Mucosa of rectum (tissue), 2 donors: Measurements from ENCODE around the gene PABPN1L.

ENCODE experiments used
- H3K27ac ChIP-seq, 2 donors: one replicate each; pipeline ENCODE4 v1.7.0; 2013; ENCODE audit warnings: inconsistent platforms in 2 of 2, low read depth in 2 of 2, low read length in 2 of 2
- H3K27me3 ChIP-seq, 2 donors: one replicate each; pipeline ENCODE4 v1.7.0; 2013; ENCODE audit warnings: low read length in 2 of 2; ENCODE audit not compliant: control insufficient read depth in 2 of 2, insufficient read depth in 2 of 2
- H3K36me3 ChIP-seq, 2 donors: one replicate each; pipeline ENCODE4 v1.7.0; 2013; ENCODE audit warnings: low read length in 2 of 2; ENCODE audit not compliant: control insufficient read depth in 2 of 2, insufficient read depth in 2 of 2
- H3K4me1 ChIP-seq, 2 donors: one replicate each; pipeline ENCODE4 v1.7.0; 2013; ENCODE audit warnings: low read length in 2 of 2, mild to moderate bottlenecking in 1 of 2; ENCODE audit not compliant: control insufficient read depth in 2 of 2, insufficient read depth in 2 of 2
- H3K4me3 ChIP-seq, 2 donors: one replicate each; pipeline ENCODE4 v1.7.0; 2013; ENCODE audit warnings: low read length in 2 of 2
- H3K9ac ChIP-seq, 2 donors: one replicate each; pipeline ENCODE4 v1.7.0; 2013; ENCODE audit warnings: low read length in 2 of 2, low read depth in 1 of 2, mild to moderate bottlenecking in 1 of 2
- H3K9me3 ChIP-seq, 2 donors: one replicate each; pipeline ENCODE4 v1.7.0; 2013; ENCODE audit warnings: low read length in 2 of 2; ENCODE audit not compliant: control insufficient read depth in 2 of 2
- donor health status: healthy.
- donor health status: Normal muscosa, but diverticular disease.

The PABPN1L gene

DNA sequence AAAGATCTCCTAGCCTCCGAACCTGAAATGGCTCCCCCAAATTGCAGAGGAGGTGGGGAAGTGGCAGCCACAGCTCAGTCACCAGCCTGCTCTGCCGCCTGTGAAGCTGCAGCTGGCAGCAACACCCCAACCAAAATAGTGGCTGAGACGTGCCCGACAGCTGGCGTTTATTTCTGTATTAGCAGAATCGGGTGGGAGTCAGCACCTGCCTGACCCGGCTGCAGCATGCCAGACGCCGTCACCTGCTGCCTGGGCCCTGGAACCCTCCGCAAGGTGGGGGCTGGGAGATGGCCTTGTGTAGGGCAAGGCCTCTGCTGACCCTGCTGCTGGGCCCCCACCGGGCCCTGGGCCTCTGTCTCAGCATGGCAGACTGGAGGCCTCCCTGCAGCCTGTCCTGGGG lies 17.5 kb upstream of the PABPN1L start:
- no peaks in the 10 kb centered on the region for H3K9me3 ChIP-seq
- no peak overlapping the region for H3K27ac ChIP-seq
- H3K27me3 ChIP-seq, result peaks cover 0 to 7% of the 10 kb centered on the region in 2 donors
- no peak overlapping the region for H3K9ac ChIP-seq
- H3K36me3 ChIP-seq, result peaks cover 2% of the 10 kb centered on the region in 2 donors
- peaks cover 6 to 20% of the 10 kb centered on the region in 2 donors for H3K4me1 ChIP-seq
- no peak overlapping the region for H3K4me3 ChIP-seq

- Histone ChIP-seq H3K36me3 (peaks cover 3 to 4% of the 10 kb centered on the region in 2 donors), H3K4me3 (no peak overlapping the region), H3K9me3 (no peaks in the 10 kb centered on the region), H3K27ac (no peak overlapping the region), H3K9ac (no peak overlapping the region), H3K27me3 (peaks cover 0 to 7% of the 10 kb centered on the region in 2 donors), H3K4me1 (peaks cover 6 to 20% of the 10 kb centered on the region in 2 donors)
Measured at GRCh38 chr16:88883117-88883895, 16.8 kb upstream of the PABPN1L start.

- Histone ChIP-seq H3K4me3 (no peak overlapping the region), H3K27ac (peak overlapping the region; percentile 28 to 30), H3K27me3 (peaks cover 0 to 7% of the 10 kb centered on the region in 2 donors), H3K9ac (no peak overlapping the region), H3K4me1 (peaks cover 6 to 17% of the 10 kb centered on the region in 2 donors), H3K9me3 (no peaks in the 10 kb centered on the region), H3K36me3 (peaks cover 3 to 4% of the 10 kb centered on the region in 2 donors)
Measured at GRCh38 chr16:88882358-88883030, 16.0 kb upstream of the PABPN1L start.

DNA sequence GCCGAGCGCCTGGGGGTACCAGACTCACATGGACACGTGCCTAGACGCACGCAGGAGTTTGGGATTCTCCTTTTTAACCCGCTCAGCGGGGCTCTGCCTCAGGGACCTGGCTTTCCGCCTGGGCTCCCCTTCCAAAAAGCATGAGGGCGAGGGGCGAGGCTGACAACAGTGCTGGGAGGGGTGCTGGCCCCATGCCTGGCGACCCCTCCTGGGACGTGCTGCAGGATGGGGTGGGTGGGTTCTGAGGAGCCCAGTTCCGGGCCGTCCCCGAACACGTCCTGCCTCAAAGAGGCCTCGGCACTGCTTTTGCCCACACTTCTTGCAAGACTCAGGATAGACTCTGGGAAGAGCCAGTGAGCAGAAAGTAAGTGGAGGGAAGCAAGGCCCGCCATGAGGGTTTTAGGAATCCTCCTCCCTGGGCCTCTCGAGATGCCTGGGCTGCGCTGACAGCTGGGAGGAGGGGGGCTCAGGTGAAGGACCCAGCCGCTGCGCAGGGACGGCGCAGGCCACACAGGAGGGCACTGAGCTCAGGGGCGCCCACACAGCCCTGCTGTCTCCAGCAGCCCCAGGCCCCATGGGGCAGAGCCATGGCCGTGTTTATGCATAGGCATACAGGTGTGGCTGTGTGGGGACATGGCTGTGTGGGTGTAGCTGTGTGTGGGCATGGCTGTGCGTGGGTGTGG lies 15.4 kb upstream of the PABPN1L start:
- Histone ChIP-seq H3K27ac (no peak overlapping the region), H3K36me3 (peaks cover 3 to 4% of the 10 kb centered on the region in 2 donors), H3K9ac (no peak overlapping the region), H3K27me3 (peaks cover 0 to 7% of the 10 kb centered on the region in 2 donors), H3K4me1 (peaks cover 6 to 17% of the 10 kb centered on the region in 2 donors), H3K4me3 (no peak overlapping the region), H3K9me3 (no peaks in the 10 kb centered on the region)

GRCh38 chr16:88881007-88881615 lies 14.7 kb upstream of the PABPN1L start:
- Histone ChIP-seq H3K9ac (no peak overlapping the region), H3K4me1 (peaks cover 6 to 17% of the 10 kb centered on the region in 2 donors), H3K27ac (no peak overlapping the region), H3K9me3 (no peaks in the 10 kb centered on the region), H3K4me3 (no peak overlapping the region), H3K36me3 (peaks cover 3 to 4% of the 10 kb centered on the region in 2 donors), H3K27me3 (peaks cover 0 to 7% of the 10 kb centered on the region in 2 donors)

DNA sequence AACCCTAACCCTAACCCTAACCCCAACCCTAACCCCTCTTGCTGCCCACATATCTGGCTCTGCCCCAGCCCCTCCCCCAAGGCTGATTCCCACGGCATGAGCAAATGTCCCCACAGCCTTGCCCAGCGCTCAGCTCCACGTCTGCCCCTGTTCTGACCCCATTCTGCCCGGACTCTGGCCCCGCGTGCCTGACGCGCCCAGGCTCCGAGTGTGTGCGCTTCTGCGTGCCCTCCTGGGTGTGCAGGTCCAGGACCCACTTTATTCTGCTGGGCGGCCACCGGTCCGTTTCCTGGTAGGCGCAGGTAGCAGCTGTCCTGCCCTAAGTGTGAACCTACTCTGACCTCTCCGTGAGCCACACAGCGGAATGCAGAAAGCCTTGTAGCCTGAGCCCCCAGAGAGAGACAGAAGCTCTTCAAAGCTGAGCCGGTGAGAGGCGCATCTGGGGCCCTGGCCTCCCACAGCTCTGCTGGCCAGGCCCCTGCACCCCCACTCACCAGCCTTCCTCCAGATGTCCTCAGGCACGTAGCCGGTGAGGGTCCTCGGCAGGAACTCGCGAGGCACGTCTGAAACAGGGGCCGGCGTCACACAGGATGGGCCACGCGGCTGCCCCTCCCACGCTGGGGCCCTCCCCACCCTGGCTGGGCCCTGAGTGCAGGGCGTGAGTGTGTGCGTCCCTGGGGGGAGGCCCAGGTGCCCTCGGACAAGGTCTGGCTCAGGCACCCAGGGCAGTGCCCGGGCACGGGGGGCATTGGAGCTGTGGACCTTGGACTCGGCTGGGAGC lies 14.0 kb upstream of the PABPN1L start:
- Histone ChIP-seq H3K4me3 (no peak overlapping the region), H3K9me3 (no peaks in the 10 kb centered on the region), H3K27ac (no peak overlapping the region), H3K27me3 (peaks cover 0 to 7% of the 10 kb centered on the region in 2 donors), H3K4me1 (peaks cover 6 to 17% of the 10 kb centered on the region in 2 donors), H3K36me3 (peaks cover 3 to 4% of the 10 kb centered on the region in 2 donors), H3K9ac (no peak overlapping the region)

DNA sequence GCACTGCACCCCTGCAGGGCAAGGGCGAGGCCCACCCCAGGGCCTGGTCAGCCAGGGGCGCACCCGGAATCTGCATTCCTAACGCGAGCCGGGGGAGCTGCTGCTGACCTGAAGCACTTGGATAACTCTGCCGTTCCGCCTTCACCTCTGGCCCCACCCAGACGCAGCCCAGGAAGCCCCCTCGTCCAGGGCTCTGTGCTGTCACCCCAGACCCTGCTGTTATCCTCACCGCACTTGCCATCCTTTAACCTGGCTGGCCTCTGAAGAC lies 13.3 kb upstream of the PABPN1L start:
- H3K27me3 ChIP-seq, result peaks cover 0 to 7% of the 10 kb centered on the region in 2 donors

GRCh38 chr16:88878967-88879787 lies 12.7 kb upstream of the PABPN1L start:
- H3K27ac ChIP-seq, result no peak overlapping the region
- H3K36me3 ChIP-seq, result peaks cover 3 to 4% of the 10 kb centered on the region in 2 donors
- H3K9ac ChIP-seq, result no peak overlapping the region

More for the DNA sequence above, 13.3 kb upstream of the PABPN1L start:
- Histone ChIP-seq H3K27ac (no peak overlapping the region), H3K9me3 (no peaks in the 10 kb centered on the region), H3K4me3 (no peak overlapping the region), H3K36me3 (peaks cover 3 to 4% of the 10 kb centered on the region in 2 donors), H3K4me1 (peaks cover 6 to 17% of the 10 kb centered on the region in 2 donors), H3K9ac (no peak overlapping the region)

DNA sequence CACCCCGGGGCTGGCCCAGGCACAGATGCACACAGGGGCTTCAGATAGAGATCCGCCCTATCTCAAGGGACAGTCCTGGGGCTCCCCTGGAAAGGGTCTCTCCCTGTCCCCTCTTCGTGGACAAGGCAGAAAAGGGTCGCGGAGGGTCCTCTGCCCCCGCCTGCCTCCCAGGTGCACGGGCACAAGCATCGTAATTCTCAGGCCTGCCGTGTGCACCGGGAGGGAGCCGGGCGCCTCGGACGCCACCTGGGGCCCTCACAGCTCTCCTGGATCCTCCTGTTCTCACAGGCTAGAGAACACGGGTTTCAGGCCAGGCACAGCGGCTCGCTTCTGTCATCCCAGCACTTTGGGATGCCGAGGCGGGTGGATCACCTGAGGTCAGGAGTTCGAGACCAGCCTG lies 11.9 kb upstream of the PABPN1L start:
- peaks cover 3 to 4% of the 10 kb centered on the region in 2 donors for H3K36me3 ChIP-seq

More at GRCh38 chr16:88878967-88879787, 12.7 kb upstream of the PABPN1L start:
- Histone ChIP-seq H3K9me3 (no peaks in the 10 kb centered on the region), H3K4me1 (peaks cover 6 to 17% of the 10 kb centered on the region in 2 donors), H3K4me3 (no peak overlapping the region), H3K27me3 (peaks cover 0 to 7% of the 10 kb centered on the region in 2 donors)

More for the DNA sequence above, 11.9 kb upstream of the PABPN1L start:
- H3K27ac ChIP-seq, result no peak overlapping the region
- H3K27me3 ChIP-seq, result peaks cover 0 to 7% of the 10 kb centered on the region in 2 donors
- H3K4me3 ChIP-seq, result no peak overlapping the region
- H3K9me3 ChIP-seq, result no peaks in the 10 kb centered on the region
- H3K4me1 ChIP-seq, result peaks cover 6 to 17% of the 10 kb centered on the region in 2 donors
- H3K9ac ChIP-seq, result no peak overlapping the region
